ENCODE results near the gene RBM18. TPM values are rescaled to one million over a fixed set of nuclear protein-coding genes. Genes with fewer than 3 reads are reported as not detected.

RBM18 gene
- total and polyA plus RNA-seq, 2 experiments from 2014 or later = 11.6 to 32.6 TPM

DNA sequence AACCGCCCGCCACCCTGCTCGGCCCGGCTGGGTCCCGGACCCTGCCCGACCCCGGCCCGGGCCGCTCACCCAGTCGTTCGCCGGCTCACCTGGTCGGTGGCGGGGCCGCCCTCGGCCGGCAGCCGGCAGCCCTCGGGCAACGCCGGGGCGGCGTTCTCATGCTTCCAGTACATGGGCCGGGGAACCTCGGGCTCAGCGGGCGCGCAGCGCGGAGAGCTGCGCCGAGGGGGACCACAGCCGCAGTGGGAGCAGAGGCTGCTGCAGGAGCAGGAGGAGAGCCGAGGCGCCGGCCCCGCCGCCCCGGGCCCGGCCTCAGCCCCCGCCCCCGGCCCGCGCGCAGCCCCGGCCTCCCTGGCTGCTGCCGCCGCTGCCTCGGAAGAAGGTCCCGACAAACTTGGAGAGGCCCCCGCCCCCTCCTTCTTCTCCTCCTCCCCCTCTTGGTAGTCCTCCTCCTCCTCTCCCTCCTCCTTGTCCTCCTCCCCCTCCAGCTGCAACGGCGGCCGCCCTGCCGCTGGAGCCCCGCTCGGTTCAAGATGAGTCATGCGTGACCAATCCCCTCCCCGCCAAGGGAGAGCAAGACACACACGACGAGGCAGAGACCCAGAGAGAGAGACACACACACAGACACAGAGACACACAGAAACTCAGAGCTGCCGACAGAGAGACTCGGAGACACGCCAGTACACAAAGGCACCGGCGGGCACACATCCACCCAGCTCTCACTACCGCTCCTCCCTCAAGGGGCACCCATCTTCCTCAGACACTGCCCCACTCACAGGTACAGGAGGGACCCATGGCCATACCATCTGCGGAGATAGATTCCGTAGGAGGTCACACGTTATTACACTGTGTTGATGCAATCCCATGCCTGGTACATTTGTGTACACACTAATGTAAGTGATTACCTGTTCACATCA lies 35.8 kb downstream of the RBM18 start, which contains the start of gene LHX6:
Gene LHX6, minus strand, starts transcription at position 390 of the 917 bp plus-strand sequence. Its CDS starts 217 bp downstream, at position 173.
- H3K4me1 ChIP-seq (ENCODE audit: insufficient read depth) = peaks cover 3% of the 10 kb centered on the region; the same call in 1 of the 2 replicates
- H3F3A ChIP-seq (ENCODE audit: insufficient read depth) = peaks cover 9% of the 10 kb centered on the region
- WGBS, 2 experiments (ENCODE audit: low coverage in 1 of 2, low lambda C conversion rate in 2 of 2, missing lambda C conversion rate in 2 of 2) = 3% methylated on average over 36 to 58 of the region's 70 CpGs
- peak within 1 kb of the TSS; percentile 53 for H3K4me3 ChIP-seq
- no peak within 1 kb of the TSS for H3K9ac ChIP-seq
- in situ Hi-C loops (cut with MboI) = no loop called here
- no peaks in the 10 kb centered on the region for H3K9me3 ChIP-seq (ENCODE audit: low read depth)
- H3K4me2 ChIP-seq (ENCODE audit: unreplicated experiment) = peak within 1 kb of the TSS; percentile 61
- peak within 1 kb of the TSS; percentile 60 for H2AFZ ChIP-seq
- peaks cover 67% of the 10 kb centered on the region for H3K27me3 ChIP-seq (replicated peaks; ENCODE audit: insufficient read depth)
- no peaks in the 10 kb centered on the region for H4K20me1 ChIP-seq (ENCODE audit: insufficient read depth)
- TF ChIP-seq EZH2 (IDR thresholded peaks at IDR 0.05; ENCODE audit: insufficient read depth, poor library complexity, severe bottlenecking) (no peak), EZH2phosphoT487 (IDR thresholded peaks at IDR 0.05; ENCODE audit: insufficient read depth, low read depth) (no peak)
- no peak within 1 kb of the TSS for H3K27ac ChIP-seq
- peak; percentile 66 for DNase-seq
- no peaks in the 10 kb centered on the region for H3K36me3 ChIP-seq (ENCODE audit: low read depth)
- H3K9me2 ChIP-seq (ENCODE audit: insufficient read depth) = no peaks in the 10 kb centered on the region
- no peaks in the 10 kb centered on the region for H3K79me2 ChIP-seq (ENCODE audit: insufficient read depth)

DNA sequence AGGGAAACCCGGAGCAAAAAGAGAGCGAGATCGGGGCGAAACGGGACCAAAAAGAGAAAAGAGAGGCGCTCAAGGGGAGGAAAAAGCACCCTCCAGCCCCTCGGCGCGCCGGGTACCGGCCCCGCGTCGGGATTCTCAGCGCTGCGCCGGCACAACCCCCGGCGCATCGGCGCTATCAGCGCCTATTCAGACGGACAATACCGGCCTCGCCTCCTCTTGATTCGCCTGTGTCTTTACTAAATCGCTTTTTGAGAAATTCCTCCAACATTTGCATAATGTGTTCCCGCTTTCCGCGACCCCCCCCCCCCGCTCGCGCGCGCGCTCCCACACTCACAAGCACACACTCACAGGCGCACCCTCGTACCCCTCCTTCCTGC lies 36.5 kb downstream of the RBM18 start:
- H3F3A ChIP-seq (ENCODE audit: insufficient read depth) = peaks cover 9% of the 10 kb centered on the region
- H3K79me2 ChIP-seq (ENCODE audit: insufficient read depth) = no peaks in the 10 kb centered on the region
- no peak overlapping the region for H3K9ac ChIP-seq
- in situ Hi-C loops (cut with MboI) = no loop called here
- WGBS, 2 experiments (ENCODE audit: low coverage in 1 of 2, low lambda C conversion rate in 2 of 2, missing lambda C conversion rate in 2 of 2) = 2 to 3% methylated on average over 26 to 38 of the region's 38 CpGs
- peak; percentile 32 for DNase-seq
- H3K36me3 ChIP-seq (ENCODE audit: low read depth) = no peaks in the 10 kb centered on the region
- H4K20me1 ChIP-seq (ENCODE audit: insufficient read depth) = no peaks in the 10 kb centered on the region
- no peaks in the 10 kb centered on the region for H3K9me3 ChIP-seq (ENCODE audit: low read depth)
- no peaks in the 10 kb centered on the region for H3K9me2 ChIP-seq (ENCODE audit: insufficient read depth)
- peak overlapping the region; percentile 60 for H2AFZ ChIP-seq
- H3K27me3 ChIP-seq (replicated peaks; ENCODE audit: insufficient read depth) = peaks cover 73% of the 10 kb centered on the region
- H3K4me3 ChIP-seq = peak overlapping the region; percentile 53
- H3K4me1 ChIP-seq (ENCODE audit: insufficient read depth) = peaks cover 3% of the 10 kb centered on the region; the same call in 1 of the 2 replicates
- peak overlapping the region; percentile 61 for H3K4me2 ChIP-seq (ENCODE audit: unreplicated experiment)
- TF ChIP-seq EZH2phosphoT487 (IDR thresholded peaks at IDR 0.05; ENCODE audit: insufficient read depth, low read depth) = peak; percentile 90
- peak; percentile 95 for TF ChIP-seq EZH2 (IDR thresholded peaks at IDR 0.05; ENCODE audit: insufficient read depth, poor library complexity, severe bottlenecking)
- no peak overlapping the region for H3K27ac ChIP-seq

DNA sequence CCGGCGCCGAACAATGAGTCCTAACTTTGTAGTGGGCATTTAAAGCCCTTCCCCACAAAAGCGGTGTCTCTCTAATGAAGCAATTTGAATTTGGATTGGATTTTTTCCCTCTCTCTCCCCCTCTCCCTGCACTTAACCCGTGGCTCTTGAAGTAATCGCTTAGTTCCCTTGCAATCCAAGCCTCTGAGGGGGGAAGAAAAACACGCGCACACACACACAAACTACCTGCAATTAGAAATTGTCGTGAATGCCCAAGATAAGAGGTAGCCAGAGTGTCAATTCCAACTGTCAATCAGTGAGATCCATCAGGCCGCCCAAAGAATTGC lies 37.1 kb downstream of the RBM18 start:
- in situ Hi-C loops (cut with MboI) = no loop called here
- Histone ChIP-seq H3K4me2 (ENCODE audit: unreplicated experiment) (no peak overlapping the region), H3K9ac (no peak overlapping the region), H3K4me1 (ENCODE audit: insufficient read depth) (peaks cover 3% of the 10 kb centered on the region; the same call in 1 of the 2 replicates), H4K20me1 (ENCODE audit: insufficient read depth) (no peaks in the 10 kb centered on the region), H3K4me3 (no peak overlapping the region), H3K27me3 (replicated peaks; ENCODE audit: insufficient read depth) (peaks cover 79% of the 10 kb centered on the region), H3K9me2 (ENCODE audit: insufficient read depth) (no peaks in the 10 kb centered on the region), H3K27ac (no peak overlapping the region), H3F3A (ENCODE audit: insufficient read depth) (peaks cover 9% of the 10 kb centered on the region), H2AFZ (no peak overlapping the region), H3K36me3 (ENCODE audit: low read depth) (no peaks in the 10 kb centered on the region), H3K9me3 (ENCODE audit: low read depth) (no peaks in the 10 kb centered on the region), H3K79me2 (ENCODE audit: insufficient read depth) (no peaks in the 10 kb centered on the region)
- peak; percentile 78; the same call in 1 of the 2 replicates for TF ChIP-seq EZH2phosphoT487 (IDR thresholded peaks at IDR 0.05; ENCODE audit: insufficient read depth, low read depth)
- TF ChIP-seq EZH2 (IDR thresholded peaks at IDR 0.05; ENCODE audit: insufficient read depth, poor library complexity, severe bottlenecking) = peak; percentile 99
- no peak for DNase-seq
- WGBS, 2 experiments (ENCODE audit: low coverage in 1 of 2, low lambda C conversion rate in 2 of 2, missing lambda C conversion rate in 2 of 2) = 19 to 33% methylated on average over 10 of the region's 10 CpGs

DNA sequence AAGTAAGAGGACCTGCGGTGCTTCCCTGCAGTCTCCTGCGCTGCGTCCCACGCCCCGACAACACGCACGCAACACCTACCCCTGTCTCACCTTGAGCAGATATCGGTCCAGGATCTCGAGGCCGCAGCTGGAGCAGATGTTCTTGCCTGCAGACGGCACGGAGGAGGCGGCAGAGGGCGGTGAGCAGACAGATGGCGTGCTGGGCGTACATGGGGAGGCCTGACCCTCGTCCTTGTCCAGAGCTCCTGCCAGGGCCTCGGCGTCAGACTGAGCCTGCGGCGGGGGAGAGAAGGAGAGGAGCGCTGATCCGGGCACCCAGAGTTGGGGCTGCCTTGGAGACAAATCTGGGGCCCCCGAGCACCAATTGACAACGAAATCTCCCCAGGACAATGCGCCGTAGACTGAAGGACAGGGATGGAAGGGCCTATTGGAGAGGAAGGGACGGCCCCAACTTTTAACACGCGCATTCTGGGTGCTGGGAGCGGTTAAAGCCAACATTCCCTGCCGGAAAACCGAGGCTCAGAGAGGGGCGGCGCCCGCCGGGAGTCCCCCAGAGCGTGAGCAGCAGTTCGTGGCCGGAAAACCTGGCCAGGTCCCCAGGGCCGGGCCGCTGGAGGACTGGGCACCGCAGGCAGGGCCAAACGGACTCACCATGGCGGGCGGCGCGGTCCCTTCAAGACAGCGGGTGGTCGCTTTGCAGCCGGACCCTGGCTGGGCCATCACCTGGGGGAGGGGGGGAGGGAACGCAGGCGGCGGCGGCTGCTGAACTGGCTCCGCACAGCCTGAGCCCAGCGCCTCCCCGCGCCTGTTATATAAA lies 37.7 kb downstream of the RBM18 start:
- Histone ChIP-seq H3K9ac (no peak overlapping the region), H3K36me3 (ENCODE audit: low read depth) (no peaks in the 10 kb centered on the region), H3K27me3 (replicated peaks; ENCODE audit: insufficient read depth) (peaks cover 85% of the 10 kb centered on the region), H4K20me1 (ENCODE audit: insufficient read depth) (no peaks in the 10 kb centered on the region), H3K4me1 (ENCODE audit: insufficient read depth) (peaks cover 3% of the 10 kb centered on the region; the same call in 1 of the 2 replicates), H3K79me2 (ENCODE audit: insufficient read depth) (no peaks in the 10 kb centered on the region), H3K27ac (no peak overlapping the region), H3F3A (ENCODE audit: insufficient read depth) (peaks cover 9% of the 10 kb centered on the region), H3K9me2 (ENCODE audit: insufficient read depth) (no peaks in the 10 kb centered on the region), H3K4me2 (ENCODE audit: unreplicated experiment) (no peak overlapping the region), H2AFZ (no peak overlapping the region), H3K4me3 (no peak overlapping the region), H3K9me3 (ENCODE audit: low read depth) (no peaks in the 10 kb centered on the region)
- in situ Hi-C loops (cut with MboI) = no loop called here
- no peak for TF ChIP-seq EZH2 (IDR thresholded peaks at IDR 0.05; ENCODE audit: insufficient read depth, poor library complexity, severe bottlenecking)
- TF ChIP-seq EZH2phosphoT487 (IDR thresholded peaks at IDR 0.05; ENCODE audit: insufficient read depth, low read depth) = no peak
- no peak for DNase-seq
- WGBS, 2 experiments (ENCODE audit: low coverage in 1 of 2, low lambda C conversion rate in 2 of 2, missing lambda C conversion rate in 2 of 2) = 7 to 10% methylated on average over 47 to 52 of the region's 59 CpGs

All from GM23248 (cell line).